GM12875 (cell line): Measurements from ENCODE around the gene ARHGDIB.

Experiments
- H3K4me3 ChIP-seq: one replicate; pipeline ENCODE4 v1.5.1; 2011; ENCODE audit warnings: low read depth, low read length, control low read depth
- TF ChIP-seq, protein P1 (sequence below): IDR thresholded peaks from 2 replicates; pipeline ENCODE4 v1.5.1; 2011; ENCODE audit warnings: low read depth, mild to moderate bottlenecking, control low read depth, inconsistent platforms, low read length, moderate library complexity, borderline replicate concordance; ENCODE audit not compliant: insufficient read depth

ARHGDIB gene

DNA sequence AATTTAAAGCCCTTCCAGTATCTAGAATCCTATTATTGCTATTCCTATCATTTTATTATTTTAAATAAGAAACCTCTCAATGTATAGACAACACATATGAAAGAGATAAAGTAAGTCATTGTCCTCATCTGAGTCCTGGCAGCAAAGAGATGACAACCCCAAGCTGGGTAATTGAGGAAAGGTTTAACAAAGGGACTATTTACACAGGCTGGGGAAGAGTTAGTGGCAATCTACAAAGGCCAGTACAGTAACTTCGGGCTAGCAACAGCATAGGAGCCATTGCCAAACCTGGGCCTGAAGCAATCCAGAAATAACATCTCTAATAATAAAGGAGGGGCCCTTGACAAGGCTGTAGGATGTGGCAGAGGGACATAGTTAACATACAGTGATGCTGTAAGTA is 22.6 kb upstream of the ARHGDIB start:
- H3K4me3 ChIP-seq: no peak overlapping the region
- TF ChIP-seq, protein P1, sequence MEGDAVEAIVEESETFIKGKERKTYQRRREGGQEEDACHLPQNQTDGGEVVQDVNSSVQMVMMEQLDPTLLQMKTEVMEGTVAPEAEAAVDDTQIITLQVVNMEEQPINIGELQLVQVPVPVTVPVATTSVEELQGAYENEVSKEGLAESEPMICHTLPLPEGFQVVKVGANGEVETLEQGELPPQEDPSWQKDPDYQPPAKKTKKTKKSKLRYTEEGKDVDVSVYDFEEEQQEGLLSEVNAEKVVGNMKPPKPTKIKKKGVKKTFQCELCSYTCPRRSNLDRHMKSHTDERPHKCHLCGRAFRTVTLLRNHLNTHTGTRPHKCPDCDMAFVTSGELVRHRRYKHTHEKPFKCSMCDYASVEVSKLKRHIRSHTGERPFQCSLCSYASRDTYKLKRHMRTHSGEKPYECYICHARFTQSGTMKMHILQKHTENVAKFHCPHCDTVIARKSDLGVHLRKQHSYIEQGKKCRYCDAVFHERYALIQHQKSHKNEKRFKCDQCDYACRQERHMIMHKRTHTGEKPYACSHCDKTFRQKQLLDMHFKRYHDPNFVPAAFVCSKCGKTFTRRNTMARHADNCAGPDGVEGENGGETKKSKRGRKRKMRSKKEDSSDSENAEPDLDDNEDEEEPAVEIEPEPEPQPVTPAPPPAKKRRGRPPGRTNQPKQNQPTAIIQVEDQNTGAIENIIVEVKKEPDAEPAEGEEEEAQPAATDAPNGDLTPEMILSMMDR: no peak

DNA sequence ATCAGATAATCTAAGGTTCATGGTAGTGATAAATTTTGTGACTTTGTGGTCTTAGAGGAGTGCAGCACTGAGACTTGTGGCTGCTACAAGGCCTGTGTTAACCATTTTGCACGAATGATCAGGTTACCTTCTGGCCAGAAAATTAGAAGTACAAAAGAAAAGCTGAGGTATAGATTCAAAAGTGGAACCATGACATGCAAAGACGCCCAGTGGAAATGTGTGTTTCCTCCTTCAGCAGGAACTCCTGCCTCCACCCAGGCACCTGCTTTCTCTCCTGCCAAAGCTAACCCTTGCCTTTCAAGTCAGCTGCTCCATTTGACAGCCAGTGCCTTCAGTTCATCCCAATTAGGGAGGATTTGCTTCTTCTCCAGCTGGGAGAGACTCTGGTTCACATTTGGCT is 21.6 kb upstream of the ARHGDIB start:
- TF ChIP-seq, protein P1: no peak

DNA sequence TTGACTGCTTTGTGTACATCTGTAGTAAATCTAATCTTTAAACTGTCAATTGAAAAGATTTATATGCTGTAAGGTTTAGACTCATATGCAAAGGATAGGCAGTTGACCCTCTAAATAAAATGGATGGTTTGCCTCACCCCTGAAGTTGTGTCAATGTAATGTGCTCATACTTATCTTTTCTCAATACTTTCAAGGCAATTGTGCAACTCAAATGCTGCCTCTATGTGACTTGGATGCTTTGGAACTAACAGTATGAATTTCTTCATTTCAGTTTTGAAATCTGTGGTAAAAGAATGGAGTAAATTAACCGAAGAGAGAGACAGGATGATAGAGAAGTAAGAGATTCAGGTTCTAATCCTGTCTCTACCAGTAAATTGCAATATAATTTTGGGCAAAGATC is 21.2 kb upstream of the ARHGDIB start:
- no peak overlapping the region for H3K4me3 ChIP-seq
- TF ChIP-seq, protein P1: no peak

More for the DNA sequence above, 21.6 kb upstream of the ARHGDIB start:
- no peak overlapping the region for H3K4me3 ChIP-seq

DNA sequence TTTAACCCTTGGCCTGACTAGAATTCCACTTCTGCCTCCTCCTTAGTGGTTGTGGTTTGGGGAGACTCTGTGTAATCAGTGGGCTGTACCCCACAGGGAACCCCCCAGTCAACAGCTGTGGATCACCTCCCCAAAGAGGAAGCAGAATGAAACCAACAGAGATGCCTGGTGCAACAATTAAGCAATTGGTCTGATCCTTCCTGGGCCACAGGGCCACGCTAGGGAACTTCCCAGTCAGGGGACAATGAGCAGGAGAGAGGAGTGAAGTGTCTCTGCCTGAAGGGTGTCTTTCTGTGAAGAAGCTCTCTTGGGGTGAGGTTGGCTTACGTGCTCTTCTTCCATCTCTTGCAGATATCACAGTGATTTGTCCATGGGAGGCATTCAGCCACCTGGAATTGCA is 19.6 kb upstream of the ARHGDIB start:
- TF ChIP-seq, protein P1: no peak

DNA sequence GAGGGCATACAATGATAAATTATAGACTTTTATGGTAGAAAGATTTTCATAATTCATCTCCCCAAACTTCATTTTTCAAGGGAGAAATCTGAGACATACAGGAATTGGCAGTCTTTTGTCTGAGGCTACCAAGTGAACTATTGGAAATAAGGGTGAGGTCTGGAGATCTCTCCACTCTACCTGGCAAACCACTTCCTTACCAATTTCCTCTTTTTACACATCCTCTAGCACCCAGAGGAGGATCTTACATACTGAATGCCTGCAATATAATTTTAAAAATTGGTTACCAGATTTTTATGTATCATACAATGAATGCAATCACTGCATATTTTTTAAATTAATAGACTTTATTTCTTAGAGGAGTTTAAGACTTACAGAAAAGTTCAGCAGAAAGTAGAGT is 18.1 kb upstream of the ARHGDIB start:
- no peak overlapping the region for H3K4me3 ChIP-seq
- TF ChIP-seq, protein P1: no peak

More for the DNA sequence above, 19.6 kb upstream of the ARHGDIB start:
- no peak overlapping the region for H3K4me3 ChIP-seq

DNA sequence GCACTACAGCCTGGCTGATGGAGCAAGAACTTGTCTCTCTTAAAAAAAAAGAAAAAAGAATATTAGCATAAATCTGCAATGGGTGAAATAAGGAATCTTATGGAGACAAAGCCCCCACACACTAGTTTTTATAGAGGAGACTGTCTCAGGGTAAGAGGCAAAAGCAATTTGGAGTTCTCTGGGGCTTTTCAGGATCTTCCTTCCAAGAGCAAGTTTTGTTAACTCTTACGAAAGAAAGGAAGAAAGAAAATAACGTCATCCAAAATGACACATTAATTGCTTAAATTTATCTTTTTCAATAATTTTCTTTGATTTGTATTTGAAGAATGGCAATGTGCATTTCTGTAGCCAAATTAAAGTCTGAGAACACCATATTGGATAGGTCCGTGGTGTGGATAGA is 15.3 kb upstream of the ARHGDIB start:
- H3K4me3 ChIP-seq: no peak overlapping the region
- TF ChIP-seq, protein P1: no peak

DNA sequence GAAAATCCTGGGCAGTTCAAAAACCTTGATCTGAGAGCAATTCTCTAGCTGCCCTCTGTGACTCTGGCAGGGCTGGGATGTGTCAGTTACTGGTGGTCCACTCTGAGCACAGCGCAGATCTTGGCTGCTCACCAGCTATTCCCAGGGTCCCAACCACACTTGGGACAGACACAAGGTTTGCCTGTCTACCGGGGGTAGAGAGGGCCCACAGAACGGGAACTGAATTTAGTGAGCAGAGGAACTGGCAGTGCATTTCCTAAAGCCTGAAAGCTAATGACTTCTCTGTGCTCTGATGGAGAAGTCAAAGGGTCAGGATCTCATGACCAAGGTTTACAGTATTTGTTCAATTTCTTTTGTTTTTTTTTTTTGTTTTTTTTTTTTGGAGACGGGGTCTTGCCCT is 14.1 kb upstream of the ARHGDIB start:
- TF ChIP-seq, protein P1: no peak
- no peak overlapping the region for H3K4me3 ChIP-seq
